Measurements from ENCODE around the gene DUSP6. TPM values are rescaled to one million over a fixed set of nuclear protein-coding genes. Genes with fewer than 3 reads are reported as not detected.
"Not testable (repeated sequence)": the region's sequence is repeated elsewhere in the genome, so short reads cannot be mapped to it uniquely, and the experiment has no call there.

DUSP6 gene
- total and polyA plus RNA-seq, 9 of the 15 experiments (the other 6 are each of a cell fraction or from before 2014, with no cell fraction given): 0.04 to 0.60 (median 0.08) TPM; not detected in 2

- no peak for TF ChIP-seq AFF1 (IDR thresholded peaks at IDR 0.05; ENCODE audit: low read depth in 1 of 2, partially characterized antibody in 2 of 2)
Observed at GRCh38 chr12:89339526-89339925, 12.8 kb downstream of the DUSP6 start (continued).

- H3K27me3 ChIP-seq (ENCODE audit: control insufficient read depth in 2 of 2, insufficient read depth in 2 of 2, low read length in 2 of 2); ATAC-seq; H3K79me2 ChIP-seq (ENCODE audit: control insufficient read depth, insufficient read depth, low read length); H3K27ac ChIP-seq (ENCODE audit: extremely low read depth, low read depth, low read length); H2AFZ ChIP-seq (ENCODE audit: low read depth, low read length); H3K9me1 ChIP-seq (ENCODE audit: control insufficient read depth, insufficient read depth, low read length); H3K9me3 ChIP-seq (replicated peaks; ENCODE audit: control insufficient read depth, insufficient read depth, low read depth, low read length); CTCF ChIA-PET (ENCODE audit: low intra/inter-chr PET ratio); FAIRE-seq; intact Hi-C loops (cut with micrococcal nuclease); in situ Hi-C loops (cut with MboI); H3K4me1 ChIP-seq (replicated peaks in 1 of 2; ENCODE audit: control insufficient read depth in 2 of 2, insufficient read depth in 2 of 2, low read length in 2 of 2); H3K36me3 ChIP-seq (ENCODE audit: control insufficient read depth, insufficient read depth, low read length); BruUV-seq (replicated peaks); H3K9ac ChIP-seq (ENCODE audit: insufficient read depth in 1 of 2, low read depth in 2 of 2, low read length in 2 of 2); H3K4me2 ChIP-seq (ENCODE audit: insufficient read depth, low read length); H4K20me1 ChIP-seq (replicated peaks; ENCODE audit: control insufficient read depth, insufficient read depth, low read length); POLR2A ChIA-PET; DNase-seq (ENCODE audit: extremely low read depth in 1 of 4, low spot score in 3 of 4); H3K4me3 ChIP-seq: not testable (repeated sequence)
- 16% methylated on average over 3 of the region's 4 CpGs for WGBS (ENCODE audit: insufficient coverage, low coverage, missing lambda C conversion rate)
Observed at GRCh38 chr12:89337136-89337535, 15.2 kb downstream of the DUSP6 start.

Data from K562 (cell line).